BJ (cell line): Measurements from ENCODE around the gene COBL. TPM values are rescaled to one million over a fixed set of nuclear protein-coding genes. Genes with fewer than 3 reads are reported as not detected.

Source experiments
- CTCF ChIA-PET: fragments of 350-600 bp; formaldehyde crosslinking; extraction: SDS; loops from one replicate; lab custom pipeline; 2021; ENCODE audit warnings: antibody characterized with exemption, inconsistent platforms; lab: Yijun Ruan, JAX
- POLR2A ChIA-PET: fragments of 300-600 bp; sonication (Branson Sonifier 250); formaldehyde crosslinking; extraction: SDS; loops from one replicate; lab custom pipeline; 2021; ENCODE audit warnings: antibody characterized with exemption; lab: Charles Lee
- DNase-seq: peaks from one replicate; pipeline ENCODE4 v3.0.0-alpha.2; 2011; ENCODE audit warnings: low read depth
- H3K27me3 ChIP-seq: 2 replicates; pipeline ENCODE4 v1.6.0; 2011; ENCODE audit warnings: low read length; ENCODE audit not compliant: control insufficient read depth, insufficient read depth
- H3K36me3 ChIP-seq: 2 replicates; pipeline ENCODE4 v1.5.1; 2011; ENCODE audit warnings: low read length; ENCODE audit not compliant: control insufficient read depth, insufficient read depth
- H3K4me3 ChIP-seq: 2 replicates; pipeline ENCODE4 v1.5.1; 2011; ENCODE audit warnings: low read depth, mild to moderate bottlenecking, control low read depth, low read length
- polyA plus RNA-seq: library from polyadenylated mRNA; depleted of rRNA; stranded (reverse); fragments of >200 nt; gene quantifications from 2 replicates; pipeline ENCODE4 v1.2.3, GENCODE V29; 2011
- TF ChIP-seq, protein P1 (sequence below): IDR thresholded peaks from 2 replicates; pipeline ENCODE4 v1.5.1; 2011; ENCODE audit warnings: low read depth, mild to moderate bottlenecking, control low read depth, inconsistent platforms, low read length, moderate library complexity; ENCODE audit not compliant: insufficient read depth

COBL gene
- polyA plus RNA-seq, 1 experiment: not detected

DNA sequence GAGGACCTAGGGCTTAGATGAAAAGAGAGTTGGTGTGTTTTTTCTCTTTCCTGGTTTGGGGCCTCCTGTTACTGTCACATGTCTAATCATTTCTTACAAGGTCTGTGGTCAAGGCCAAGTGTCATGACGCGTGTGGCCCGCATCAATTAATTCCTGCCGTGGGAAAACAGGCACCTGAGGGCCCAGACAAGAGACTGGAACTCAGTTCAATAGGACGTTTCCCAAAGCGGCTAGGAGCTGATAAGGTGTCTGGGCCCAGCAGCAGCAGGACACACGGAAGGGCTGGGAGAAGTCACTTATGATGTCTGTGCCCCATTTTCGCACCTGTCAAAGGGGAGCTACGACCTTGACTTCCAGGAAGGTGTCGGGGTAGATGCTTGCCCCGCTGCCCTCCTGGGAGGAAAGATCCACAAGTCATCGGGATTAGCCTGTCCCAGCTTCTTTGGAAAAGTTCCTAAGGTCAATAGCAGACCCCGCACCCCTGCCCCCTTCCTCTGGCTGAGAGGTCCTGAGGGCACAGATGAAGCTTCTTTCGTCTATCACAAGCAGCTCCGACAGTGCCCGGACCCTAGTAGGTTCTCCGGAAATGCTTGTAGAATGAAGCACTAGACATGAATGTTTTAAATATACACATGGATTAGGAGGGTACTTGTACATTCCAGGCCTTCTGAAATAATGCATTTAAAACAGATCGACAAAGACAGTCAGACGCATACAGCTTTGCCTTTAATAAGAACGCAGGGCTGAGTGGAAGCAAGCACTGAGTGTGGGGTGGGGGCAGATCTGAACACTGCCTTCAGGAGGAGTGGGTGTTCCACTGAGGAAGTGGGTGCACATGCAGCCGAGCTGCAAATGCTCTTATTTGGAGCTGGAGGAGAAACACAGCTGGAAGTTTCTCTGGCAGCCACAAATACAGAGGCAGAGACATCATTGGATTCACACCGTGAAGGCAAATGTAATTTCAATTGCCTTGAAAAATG lies 296.4 kb downstream of the COBL start:
- H3K27me3 ChIP-seq: no peaks in the 10 kb centered on the region
- ChIA-PET CTCF (interaction anchor here (0.7 to 1.7 kb wide), 6 partner anchors 9 to 354 kb away, joined by 3 to 5 read pairs (median 4); no protein-coding TSS in a partner anchor), POLR2A (no interaction called here)
- H3K36me3 ChIP-seq: no peaks in the 10 kb centered on the region
- no peak for DNase-seq
- TF ChIP-seq, protein P1, sequence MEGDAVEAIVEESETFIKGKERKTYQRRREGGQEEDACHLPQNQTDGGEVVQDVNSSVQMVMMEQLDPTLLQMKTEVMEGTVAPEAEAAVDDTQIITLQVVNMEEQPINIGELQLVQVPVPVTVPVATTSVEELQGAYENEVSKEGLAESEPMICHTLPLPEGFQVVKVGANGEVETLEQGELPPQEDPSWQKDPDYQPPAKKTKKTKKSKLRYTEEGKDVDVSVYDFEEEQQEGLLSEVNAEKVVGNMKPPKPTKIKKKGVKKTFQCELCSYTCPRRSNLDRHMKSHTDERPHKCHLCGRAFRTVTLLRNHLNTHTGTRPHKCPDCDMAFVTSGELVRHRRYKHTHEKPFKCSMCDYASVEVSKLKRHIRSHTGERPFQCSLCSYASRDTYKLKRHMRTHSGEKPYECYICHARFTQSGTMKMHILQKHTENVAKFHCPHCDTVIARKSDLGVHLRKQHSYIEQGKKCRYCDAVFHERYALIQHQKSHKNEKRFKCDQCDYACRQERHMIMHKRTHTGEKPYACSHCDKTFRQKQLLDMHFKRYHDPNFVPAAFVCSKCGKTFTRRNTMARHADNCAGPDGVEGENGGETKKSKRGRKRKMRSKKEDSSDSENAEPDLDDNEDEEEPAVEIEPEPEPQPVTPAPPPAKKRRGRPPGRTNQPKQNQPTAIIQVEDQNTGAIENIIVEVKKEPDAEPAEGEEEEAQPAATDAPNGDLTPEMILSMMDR: no peak
- H3K4me3 ChIP-seq: no peak overlapping the region

DNA sequence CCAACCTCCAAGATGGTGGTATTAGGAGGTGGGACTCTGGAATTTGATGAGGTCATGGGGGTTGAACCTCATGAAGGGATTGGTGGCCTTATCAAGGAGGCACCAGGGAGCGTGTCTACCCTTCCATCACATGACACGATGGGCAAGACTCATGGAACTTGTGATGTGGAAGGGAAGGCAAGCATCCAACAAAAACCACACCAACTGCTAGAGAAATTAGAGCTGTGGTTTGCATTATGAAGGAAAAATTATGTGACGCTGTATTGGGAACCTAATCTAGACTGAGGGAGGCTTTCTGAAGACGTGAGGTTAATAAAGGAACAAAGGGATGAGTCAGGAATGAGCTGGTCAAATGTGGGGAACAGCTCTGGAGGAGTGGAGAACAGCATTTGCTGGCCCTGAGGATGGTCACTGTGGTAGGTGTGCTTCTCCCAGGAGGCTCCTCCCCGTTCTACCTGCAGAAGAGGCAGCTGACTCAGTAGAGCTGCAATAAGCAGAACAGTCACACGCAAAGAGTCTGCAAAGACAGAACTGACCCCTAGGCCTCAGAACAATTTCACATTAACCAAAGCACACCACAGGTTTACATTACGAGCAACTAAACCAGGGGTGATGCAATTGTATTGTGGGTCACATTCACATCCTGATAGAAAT lies 297.3 kb downstream of the COBL start:
- POLR2A ChIA-PET: no interaction called here
- CTCF ChIA-PET: interaction anchor here (0.8 to 1.4 kb wide), 2 partner anchors 10 to 354 kb away, joined by 3 to 4 read pairs; no protein-coding TSS in a partner anchor
- TF ChIP-seq, protein P1: no peak
- Histone ChIP-seq H3K36me3 (no peaks in the 10 kb centered on the region), H3K4me3 (no peak overlapping the region), H3K27me3 (no peaks in the 10 kb centered on the region)
- no peak for DNase-seq

DNA sequence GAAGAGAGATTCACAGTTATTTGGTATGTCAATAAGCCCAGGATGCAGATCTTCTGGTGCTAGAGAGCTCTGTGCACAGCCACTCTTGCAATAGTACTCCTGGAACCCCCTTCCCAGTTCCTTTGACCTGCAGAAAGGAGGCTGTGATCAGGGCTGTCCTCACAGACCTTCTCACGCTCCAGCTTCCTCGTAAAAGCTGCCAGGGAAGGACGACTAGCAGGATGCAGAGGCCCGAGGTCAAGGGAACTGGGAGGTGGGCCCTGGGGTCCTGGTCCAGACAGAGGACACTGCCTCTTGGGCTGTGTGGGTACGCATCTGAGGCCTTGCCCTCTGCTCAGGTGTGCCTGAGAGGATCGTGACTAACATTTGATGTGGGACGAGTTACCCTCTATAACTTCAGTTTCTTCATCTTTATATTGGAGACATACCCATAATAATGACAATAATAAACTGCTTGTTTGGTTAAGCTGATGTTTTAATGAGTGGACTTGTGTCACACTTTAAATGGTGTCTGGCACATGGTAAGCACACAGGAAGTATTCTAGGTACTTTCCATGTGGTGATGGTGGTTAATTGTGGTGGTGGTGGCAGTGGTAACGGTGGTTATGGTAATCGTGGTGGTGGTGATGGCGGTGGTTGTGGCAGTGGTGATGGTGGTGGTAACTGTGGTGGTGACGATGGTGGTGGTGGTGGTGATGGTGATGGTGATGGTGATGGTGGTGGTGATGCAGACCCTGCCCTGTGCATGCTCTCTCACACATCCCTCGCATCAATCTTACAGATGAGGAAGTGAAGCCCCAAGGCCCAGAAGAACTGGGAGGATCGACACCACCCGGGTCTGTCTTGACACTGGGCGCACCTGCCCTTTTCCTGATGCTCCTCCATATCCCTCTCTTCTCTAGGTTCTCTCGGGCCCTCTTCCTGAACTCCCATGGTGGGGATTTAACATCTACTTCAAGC lies 298.8 kb downstream of the COBL start:
- no peak for DNase-seq
- TF ChIP-seq, protein P1: no peak
- POLR2A ChIA-PET: no interaction called here
- CTCF ChIA-PET: interaction anchor here (0.8 to 1.4 kb wide), 3 partner anchors 12 to 218 kb away, joined by 3 to 4 read pairs (median 4); no protein-coding TSS in a partner anchor
- no peaks in the 10 kb centered on the region for H3K36me3 ChIP-seq
- no peak overlapping the region for H3K4me3 ChIP-seq
- H3K27me3 ChIP-seq: peaks cover 4% of the 10 kb centered on the region

DNA sequence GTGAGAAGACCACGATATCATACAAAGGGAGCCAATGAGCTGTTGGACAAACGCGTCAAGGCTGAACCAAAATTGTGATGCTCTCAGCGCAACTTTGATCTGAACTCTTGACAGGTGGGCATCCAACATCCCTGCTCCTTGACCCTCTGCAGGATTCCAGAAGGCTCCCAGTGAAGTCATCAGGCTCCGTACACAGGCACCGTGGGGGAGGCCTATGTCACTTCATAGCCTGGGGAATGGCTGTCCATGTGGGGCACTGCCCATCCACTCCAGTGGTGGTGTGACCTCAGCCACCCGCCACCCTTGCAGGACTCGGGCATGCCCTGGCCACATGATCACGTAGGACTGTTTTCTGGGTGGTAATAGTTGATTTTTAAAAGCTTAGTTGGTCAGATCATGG lies 300.1 kb downstream of the COBL start:
- POLR2A ChIA-PET: no interaction called here
- TF ChIP-seq, protein P1: no peak
- H3K36me3 ChIP-seq: no peaks in the 10 kb centered on the region
- no peak for DNase-seq
- peaks cover 4% of the 10 kb centered on the region for H3K27me3 ChIP-seq
- H3K4me3 ChIP-seq: no peak overlapping the region
- CTCF ChIA-PET: interaction anchor here (1.4 kb wide), 1 partner anchor 51 kb away, joined by 3 read pairs; no protein-coding TSS in a partner anchor
